CD4-positive, alpha-beta T cell treated with Interleukin-17A for 4 hours (primary cell): Measurements from ENCODE around the gene CDCA4.

ENCODE experiments used
- DNase-seq: peaks from one replicate; pipeline ENCODE4 v3.0.0-alpha.2; 2020; ENCODE audit warnings: mixed read lengths

CDCA4 gene

GRCh38 chr14:105011312-105011990, 9.4 kb downstream of the CDCA4 start:
- DNase-seq: no peak

GRCh38 chr14:105010891-105011291, 10.0 kb downstream of the CDCA4 start:
- DNase-seq: no peak

GRCh38 chr14:105010106-105010505, 10.8 kb downstream of the CDCA4 start:
- no peak for DNase-seq

GRCh38 chr14:105007593-105008264, 13.2 kb downstream of the CDCA4 start:
- DNase-seq: no peak

GRCh38 chr14:105006831-105007592, 13.9 kb downstream of the CDCA4 start:
- DNase-seq: no peak

GRCh38 chr14:105005929-105006830, 14.7 kb downstream of the CDCA4 start:
- no peak for DNase-seq

GRCh38 chr14:105005329-105005928, 15.5 kb downstream of the CDCA4 start:
- no peak for DNase-seq

- no peak for DNase-seq
Measured at GRCh38 chr14:104999361-104999760, 21.5 kb downstream of the CDCA4 start.

GRCh38 chr14:104998801-104999200, 22.1 kb downstream of the CDCA4 start:
- DNase-seq: no peak

GRCh38 chr14:104996483-104996882, 24.4 kb downstream of the CDCA4 start:
- DNase-seq: no peak

GRCh38 chr14:104996032-104996431, 24.9 kb downstream of the CDCA4 start:
- DNase-seq: no peak

GRCh38 chr14:104994978-104995377, 25.9 kb downstream of the CDCA4 start:
- no peak for DNase-seq

GRCh38 chr14:104993808-104994591, 26.9 kb downstream of the CDCA4 start:
- DNase-seq: no peak

GRCh38 chr14:104993306-104993705, 27.6 kb downstream of the CDCA4 start:
- DNase-seq: no peak

GRCh38 chr14:104992501-104992900, 28.4 kb downstream of the CDCA4 start:
- DNase-seq: no peak

GRCh38 chr14:104991896-104992230, 29.0 kb downstream of the CDCA4 start:
- no peak for DNase-seq

- no peak for DNase-seq
Measured at GRCh38 chr14:104989951-104990303, 31.0 kb downstream of the CDCA4 start.

GRCh38 chr14:104989236-104989950, 31.5 kb downstream of the CDCA4 start:
- no peak for DNase-seq

- DNase-seq: no peak
Measured at GRCh38 chr14:104986487-104987164, 34.3 kb downstream of the CDCA4 start.

- DNase-seq: peak; percentile 90
Measured at GRCh38 chr14:104985675-104986486, 35.0 kb downstream of the CDCA4 start, which contains the start of gene CLBA1. Gene CLBA1 (plus strand): TSS chr14:104985788. CDS start chr14:104986432, 644 bp downstream.
